Coronary artery (tissue), 2 donors: Measurements from ENCODE around the gene FILIP1L.

Experiments
- DNase-seq: peaks from one replicate; pipeline ENCODE4 v3.0.0-alpha.2; 2017; ENCODE audit warnings: low spot score
- H3K27ac ChIP-seq, 2 donors: fragments of 200-600 bp; sonication (generic); one replicate each; pipeline ENCODE4 v1.5.1; 2016 to 2019
- H3K4me3 ChIP-seq: fragments of 200-600 bp; sonication (generic); 2 replicates; pipeline ENCODE4 v1.5.1; 2016; ENCODE audit warnings: mild to moderate bottlenecking, moderate library complexity
- TF ChIP-seq, protein P1 (sequence below): fragments of 200-600 bp; sonication (generic); IDR thresholded peaks from one replicate; pipeline ENCODE4 v1.5.1; 2019; ENCODE audit warnings: antibody characterized with exemption

FILIP1L gene

GRCh38 chr3:100019719-100020118, 94.6 kb downstream of the FILIP1L start:
- no peak overlapping the region for H3K27ac ChIP-seq
- TF ChIP-seq, protein P1, sequence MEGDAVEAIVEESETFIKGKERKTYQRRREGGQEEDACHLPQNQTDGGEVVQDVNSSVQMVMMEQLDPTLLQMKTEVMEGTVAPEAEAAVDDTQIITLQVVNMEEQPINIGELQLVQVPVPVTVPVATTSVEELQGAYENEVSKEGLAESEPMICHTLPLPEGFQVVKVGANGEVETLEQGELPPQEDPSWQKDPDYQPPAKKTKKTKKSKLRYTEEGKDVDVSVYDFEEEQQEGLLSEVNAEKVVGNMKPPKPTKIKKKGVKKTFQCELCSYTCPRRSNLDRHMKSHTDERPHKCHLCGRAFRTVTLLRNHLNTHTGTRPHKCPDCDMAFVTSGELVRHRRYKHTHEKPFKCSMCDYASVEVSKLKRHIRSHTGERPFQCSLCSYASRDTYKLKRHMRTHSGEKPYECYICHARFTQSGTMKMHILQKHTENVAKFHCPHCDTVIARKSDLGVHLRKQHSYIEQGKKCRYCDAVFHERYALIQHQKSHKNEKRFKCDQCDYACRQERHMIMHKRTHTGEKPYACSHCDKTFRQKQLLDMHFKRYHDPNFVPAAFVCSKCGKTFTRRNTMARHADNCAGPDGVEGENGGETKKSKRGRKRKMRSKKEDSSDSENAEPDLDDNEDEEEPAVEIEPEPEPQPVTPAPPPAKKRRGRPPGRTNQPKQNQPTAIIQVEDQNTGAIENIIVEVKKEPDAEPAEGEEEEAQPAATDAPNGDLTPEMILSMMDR: no peak

DNA sequence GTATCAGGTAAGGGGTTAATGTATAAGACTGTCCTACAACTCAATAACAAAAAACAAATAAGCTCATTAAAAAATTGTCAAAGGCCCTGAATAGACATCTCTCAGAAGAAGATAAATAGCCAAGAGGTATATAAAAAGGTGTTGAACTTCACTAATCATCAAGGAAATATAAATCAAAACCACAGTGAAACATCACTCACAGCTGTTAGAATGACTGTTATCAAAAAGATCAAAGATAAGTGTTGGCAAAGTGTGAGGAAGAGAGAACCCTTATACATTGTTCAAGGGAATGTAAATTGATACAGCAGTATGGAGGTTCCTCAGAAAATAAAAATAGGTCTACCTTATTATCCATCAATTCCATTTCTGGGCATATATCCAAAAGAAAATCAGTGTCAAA, 95.5 kb downstream of the FILIP1L start:
- Histone ChIP-seq H3K27ac (no peak overlapping the region), H3K4me3 (no peak overlapping the region)
- DNase-seq: no peak
- TF ChIP-seq, protein P1: no peak

More at GRCh38 chr3:100019719-100020118, 94.6 kb downstream of the FILIP1L start:
- no peak overlapping the region for H3K4me3 ChIP-seq
- DNase-seq: no peak

- no peak for DNase-seq
- H3K27ac ChIP-seq: peak overlapping the region; percentile 66 to 67
- TF ChIP-seq, protein P1: no peak
- no peak overlapping the region for H3K4me3 ChIP-seq
Observed at GRCh38 chr3:100010087-100010417, 104.2 kb downstream of the FILIP1L start.

- TF ChIP-seq, protein P1: no peak
- H3K27ac ChIP-seq: peak overlapping the region; percentile 66 to 67
- no peak for DNase-seq
Observed at GRCh38 chr3:100009276-100010086, 104.8 kb downstream of the FILIP1L start.

DNA sequence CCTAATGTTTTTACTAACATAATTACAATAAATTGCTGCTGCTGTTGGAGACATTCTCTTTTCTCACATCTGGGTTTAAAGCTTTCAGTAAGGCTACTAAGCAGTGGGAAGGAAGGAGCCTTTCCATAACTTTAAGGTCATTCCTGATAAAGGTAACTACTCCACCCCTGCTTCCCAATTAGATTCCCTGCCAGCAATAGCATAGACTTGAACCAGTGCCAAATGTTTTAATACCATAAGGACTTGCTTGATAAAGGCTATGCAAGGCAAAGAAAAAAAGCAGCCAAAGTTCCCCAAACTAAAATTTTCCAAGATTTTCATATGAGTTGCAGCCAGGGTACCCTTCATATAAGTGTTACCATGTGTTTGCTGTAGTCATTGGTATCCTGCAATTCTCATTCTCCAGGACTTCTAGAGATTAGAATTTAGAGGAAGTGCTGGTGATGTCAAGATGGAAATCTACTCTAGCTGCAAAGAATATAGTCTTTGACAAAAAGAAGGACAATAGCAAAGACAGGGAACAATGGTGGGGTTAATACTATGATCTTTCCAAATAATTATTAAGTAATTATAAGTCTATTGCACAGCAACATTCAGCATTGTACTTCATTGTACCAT, 106.1 kb downstream of the FILIP1L start:
- Histone ChIP-seq H3K27ac (peak overlapping the region in 1 of 2 donors; percentile 47), H3K4me3 (no peak overlapping the region)
- DNase-seq: no peak
- TF ChIP-seq, protein P1: no peak

More at GRCh38 chr3:100009276-100010086, 104.8 kb downstream of the FILIP1L start:
- no peak overlapping the region for H3K4me3 ChIP-seq

- DNase-seq: no peak
- TF ChIP-seq, protein P1: no peak
- Histone ChIP-seq H3K4me3 (no peak overlapping the region), H3K27ac (peak overlapping the region in 1 of 2 donors; percentile 47)
Observed at GRCh38 chr3:100007313-100007712, 107.0 kb downstream of the FILIP1L start.
